H1 (cell line): Measurements from ENCODE around the gene STEAP1B. TPM values are rescaled to one million over a fixed set of nuclear protein-coding genes. Genes with fewer than 3 reads are reported as not detected.
A peak's percentile ranks its signal among the peaks of the same experiment; 100 is the strongest.

Experiments used
- CTCF ChIA-PET: fragments of 300-600 bp; sonication (Branson Sonifier 250); formaldehyde crosslinking; loops from one replicate; lab custom pipeline; 2021; ENCODE audit not compliant: partially characterized antibody; lab: Charles Lee
- POLR2A ChIA-PET: fragments of 300-600 bp; sonication (Branson Sonifier 250); formaldehyde crosslinking; loops from one replicate; lab custom pipeline; 2021; ENCODE audit warnings: inconsistent platforms; ENCODE audit not compliant: partially characterized antibody; lab: Charles Lee
- DNase-seq, 2 experiments: peaks; one replicate each; pipeline versions ENCODE4 v3.0.0 to v3.0.0-alpha.2; 2010 to 2022; ENCODE audit warnings: low spot score in 2 of 2, low read depth in 1 of 2, mixed read lengths in 1 of 2
- FAIRE-seq: peaks from 2 replicates; lab custom pipeline; 2011; peaks lifted over from hg19 to GRCh38; lab: Jason Lieb, UNC
- H2AFZ ChIP-seq: 2 replicates; pipeline ENCODE4 v1.8.1; 2012; ENCODE audit warnings: low read length, inconsistent platforms
- H2AK5ac ChIP-seq: 2 replicates; pipeline ENCODE4 v1.6.1; 2013; ENCODE audit warnings: low read depth, low read length
- H2BK120ac ChIP-seq: replicated peaks from 2 replicates; pipeline ENCODE3; 2013; ENCODE audit warnings: low read depth, low read length, inconsistent platforms
- H2BK12ac ChIP-seq: 2 replicates; pipeline ENCODE4 v1.6.1; 2013; ENCODE audit warnings: low read depth, low read length
- H2BK15ac ChIP-seq: 2 replicates; pipeline ENCODE4 v1.6.1; 2013; ENCODE audit warnings: low read length
- H2BK20ac ChIP-seq: 2 replicates; pipeline ENCODE4 v1.6.1; 2013; ENCODE audit warnings: low read length
- H2BK5ac ChIP-seq: 2 replicates; pipeline ENCODE4 v1.6.1; 2013; ENCODE audit warnings: low read depth, low read length
- H3K14ac ChIP-seq: 2 replicates; pipeline ENCODE4 v1.6.1; 2013; ENCODE audit warnings: inconsistent platforms; ENCODE audit not compliant: insufficient read length
- H3K18ac ChIP-seq: 2 replicates; pipeline ENCODE4 v1.6.1; 2013; ENCODE audit warnings: low read length; ENCODE audit errors: extremely low read depth
- H3K23ac ChIP-seq: 2 replicates; pipeline ENCODE4 v1.6.1; 2013; ENCODE audit warnings: inconsistent platforms; ENCODE audit not compliant: insufficient read length
- H3K23me2 ChIP-seq: 2 replicates; pipeline ENCODE4 v1.6.1; 2013; ENCODE audit warnings: low read depth, low read length
- H3K27ac ChIP-seq: 2 replicates; pipeline ENCODE4 v1.6.1; 2011; ENCODE audit warnings: low read depth, low read length, inconsistent platforms
- H3K27me3 ChIP-seq, 4 experiments: replicated peaks in 1 of 4; 1 replicate in 1 of 4; 2 replicates in 3 of 4; pipeline versions ENCODE4 v1.6.1 to v1.8.1; 2011 to 2013; ENCODE audit warnings: low read length in 3 of 4, mild to moderate bottlenecking in 3 of 4, inconsistent platforms in 2 of 4, mixed read lengths in 2 of 4, moderate library complexity in 1 of 4; ENCODE audit not compliant: control insufficient read depth in 3 of 4, insufficient read depth in 3 of 4; ENCODE audit errors: extremely low read depth in 1 of 4
- H3K36me3 ChIP-seq, 4 experiments: 2 replicates each; pipeline versions ENCODE4 v1.6.1 to v1.8.1; 2011 to 2013; ENCODE audit warnings: mild to moderate bottlenecking in 4 of 4, low read length in 3 of 4, moderate library complexity in 2 of 4, control low read depth in 1 of 4, inconsistent platforms in 1 of 4; ENCODE audit not compliant: insufficient read depth in 4 of 4, control insufficient read depth in 2 of 4
- H3K4ac ChIP-seq: replicated peaks from 2 replicates; pipeline ENCODE3; 2013; ENCODE audit warnings: low read length, low read depth, mixed read lengths, inconsistent platforms; ENCODE audit not compliant: insufficient read length
- H3K4me1 ChIP-seq, 4 experiments: replicated peaks in 1 of 4; 1 replicate in 1 of 4; 2 replicates in 3 of 4; pipeline versions ENCODE4 v1.6.1 to v1.8.1; 2011 to 2013; ENCODE audit warnings: low read length in 3 of 4, inconsistent platforms in 2 of 4, mixed read lengths in 1 of 4; ENCODE audit not compliant: insufficient read depth in 4 of 4, control insufficient read depth in 3 of 4
- H3K4me2 ChIP-seq, 2 experiments: 2 replicates each; pipeline versions ENCODE4 v1.6.1 to v1.8.1; 2011 to 2013; ENCODE audit warnings: low read depth in 2 of 2, low read length in 2 of 2, control low read depth in 1 of 2, inconsistent platforms in 1 of 2, mild to moderate bottlenecking in 1 of 2; ENCODE audit not compliant: insufficient read depth in 1 of 2
- H3K4me3 ChIP-seq, 4 experiments: fragments of 200-600, 300-600 bp in 1 of 4; sonication (generic), shearing (Covaris generic), sonication (Bioruptor Twin) in 1 of 4; 2 replicates each; pipeline versions ENCODE4 v1.5.1 to v1.8.1; 2011 to 2016; ENCODE audit warnings: low read length in 4 of 4, low read depth in 3 of 4, control low read depth in 2 of 4, inconsistent platforms in 2 of 4, mild to moderate bottlenecking in 2 of 4, mixed read lengths in 1 of 4, moderate library complexity in 1 of 4; ENCODE audit not compliant: insufficient read depth in 2 of 4; ENCODE audit errors: extremely low read depth in 1 of 4
- H3K56ac ChIP-seq: replicated peaks from 2 replicates; pipeline ENCODE3; 2013; ENCODE audit warnings: low read depth, mild to moderate bottlenecking, mixed read lengths, low read length, inconsistent platforms; ENCODE audit not compliant: insufficient read length
- H3K79me1 ChIP-seq: 2 replicates; pipeline ENCODE4 v1.6.1; 2013; ENCODE audit warnings: low read depth, low read length, control low read depth
- H3K79me2 ChIP-seq, 2 experiments: 2 replicates each; pipeline versions ENCODE4 v1.6.1 to v1.8.1; 2012 to 2013; ENCODE audit warnings: low read length in 2 of 2, mild to moderate bottlenecking in 2 of 2, inconsistent platforms in 1 of 2; ENCODE audit not compliant: insufficient read depth in 2 of 2, control insufficient read depth in 1 of 2
- H3K9ac ChIP-seq, 4 experiments: replicated peaks in 1 of 4; 1 replicate in 1 of 4; 2 replicates in 3 of 4; pipeline versions ENCODE4 v1.6.1 to v1.8.1; 2011 to 2013; ENCODE audit warnings: low read depth in 3 of 4, low read length in 3 of 4, control low read depth in 2 of 4, mild to moderate bottlenecking in 2 of 4, moderate library complexity in 2 of 4, inconsistent platforms in 1 of 4; ENCODE audit errors: extremely low read depth in 1 of 4
- H3K9me3 ChIP-seq, 2 experiments: 2 replicates each; pipeline versions ENCODE4 v1.6.1 to v1.8.1; 2012 to 2013; ENCODE audit warnings: mild to moderate bottlenecking in 2 of 2, moderate library complexity in 2 of 2, control low read depth in 1 of 2, inconsistent platforms in 1 of 2, low read depth in 1 of 2, low read length in 1 of 2, mixed read lengths in 1 of 2; ENCODE audit not compliant: insufficient read depth in 2 of 2
- H4K20me1 ChIP-seq, 2 experiments: replicated peaks in 1 of 2; 2 replicates each; pipeline versions ENCODE3 to v1.8.1; 2011 to 2013; ENCODE audit warnings: inconsistent platforms in 2 of 2, low read length in 2 of 2, mild to moderate bottlenecking in 1 of 2; ENCODE audit not compliant: insufficient read depth in 2 of 2, control insufficient read depth in 1 of 2
- H4K5ac ChIP-seq: 2 replicates; pipeline ENCODE4 v1.6.1; 2013; ENCODE audit warnings: low read length, low read depth, mixed read lengths, inconsistent platforms; ENCODE audit not compliant: insufficient read length
- H4K8ac ChIP-seq: 2 replicates; pipeline ENCODE4 v1.8.0; 2013; ENCODE audit warnings: mild to moderate bottlenecking, moderate library complexity, low read length, inconsistent platforms; ENCODE audit not compliant: insufficient read depth; ENCODE audit errors: extremely low read depth
- H4K91ac ChIP-seq: replicated peaks from 2 replicates; pipeline ENCODE3; 2013; ENCODE audit warnings: low read length, mixed read lengths, inconsistent platforms; ENCODE audit not compliant: insufficient read length
- BRCA1 ChIP-seq: IDR thresholded peaks from 2 replicates; pipeline ENCODE4 v1.6.1; 2012; ENCODE audit warnings: low read depth, low read length, improper control_type of control experiment
- CTCF ChIP-seq, 3 experiments: IDR thresholded peaks; 1 replicate in 2 of 3; 2 replicates in 1 of 3; pipeline versions ENCODE4 v1.5.1 to v1.6.1; 2011; ENCODE audit warnings: low read length in 3 of 3, mild to moderate bottlenecking in 3 of 3, inconsistent platforms in 2 of 3, low read depth in 1 of 3, moderate library complexity in 1 of 3; ENCODE audit not compliant: insufficient read depth in 1 of 3; ENCODE audit errors: control extremely low read depth in 1 of 3
- HDAC2 ChIP-seq, 2 experiments: fragments of 300-600 bp in 1 of 2; sonication (generic) in 1 of 2; IDR thresholded peaks; 2 replicates each; pipeline ENCODE4 v1.6.1; 2011 to 2012; ENCODE audit warnings: low read depth in 2 of 2, low read length in 2 of 2, mild to moderate bottlenecking in 2 of 2, moderate library complexity in 2 of 2, borderline replicate concordance in 1 of 2, inconsistent platforms in 1 of 2
- JUND ChIP-seq: IDR thresholded peaks from 2 replicates; pipeline ENCODE4 v1.6.1; 2011; ENCODE audit warnings: mild to moderate bottlenecking, improper control_type of control experiment, low read length
- RAD21 ChIP-seq, 2 experiments: IDR thresholded peaks in 1 of 2; conservative IDR thresholded peaks in 1 of 2; 2 replicates each; pipeline ENCODE4 v1.6.1; 2011; ENCODE audit warnings: low read depth in 2 of 2, low read length in 2 of 2, improper control_type of control experiment in 1 of 2, inconsistent platforms in 1 of 2, mild to moderate bottlenecking in 1 of 2, moderate library complexity in 1 of 2
- SP4 ChIP-seq: IDR thresholded peaks from 2 replicates; pipeline ENCODE4 v1.6.1; 2012; ENCODE audit warnings: low read length, inconsistent platforms
- YY1 ChIP-seq: IDR thresholded peaks from 2 replicates; pipeline ENCODE4 v1.6.1; 2011; ENCODE audit warnings: low read depth, mild to moderate bottlenecking, low read length
- WGBS, 2 experiments: shearing (Covaris generic) in 1 of 2; methylation state at CpG; one replicate each; pipeline versions ENCODE4 v1.1.6 to v1.1.7; 2013 to 2015; ENCODE audit warnings: low lambda C conversion rate in 2 of 2, mixed read lengths in 2 of 2, inconsistent platforms in 1 of 2, low coverage in 1 of 2, missing lambda C conversion rate in 1 of 2; ENCODE audit not compliant: insufficient replicate concordance in 2 of 2, insufficient coverage in 1 of 2, insufficient read length in 1 of 2; ENCODE audit errors: extremely low coverage in 1 of 2, missing lambda C conversion rate in 1 of 2; 5-methylcytosine and 5-hydroxymethylcytosine counted together
- polyA plus RNA-seq, 7 experiments: library from polyadenylated mRNA; depleted of rRNA in 3 of 7; stranded (reverse) in 5 of 7; unstranded in 2 of 7; fragments of >200 nt in 5 of 7; fragments of 200-250 nt in 2 of 7; gene quantifications; 1 replicate in 5 of 7; 2 replicates in 1 of 7; 4 replicates in 1 of 7; pipeline versions ENCODE4 v1.2.1 to v1.2.3, GENCODE V29; 2011 to 2013; ENCODE audit warnings: missing spikeins in 2 of 7, mixed read lengths in 2 of 7
- total RNA-seq: library from RNA; stranded (reverse); fragmentation: NEBNext Ultra II Directional; extraction: Animal tissue kit (Norgen Biotek cat#: 25700); gene quantifications from 2 replicates; pipeline ENCODE4 v1.2.1, GENCODE V29; 2021
- TF ChIP-seq, protein P1 (sequence below): IDR thresholded peaks from 2 replicates; pipeline ENCODE4 v1.6.1; 2012; ENCODE audit warnings: inconsistent platforms

The STEAP1B gene
- total and polyA plus RNA-seq, 2 of the 8 experiments (the other 6 are each of a cell fraction or from before 2014, with no cell fraction given), result 5.4 to 8.7 TPM

GRCh38 chr7:22488643-22489462, 11.1 kb downstream of the STEAP1B start:
- Histone ChIP-seq H3K56ac (no peak overlapping the region), H2BK12ac (no peak overlapping the region), H3K27me3 (no peaks in the 10 kb centered on the region), H2BK5ac (no peak overlapping the region), H2AK5ac (no peak overlapping the region), H3K18ac (0 out of 2 replicates have a peak overlapping the region, but pooled peaks have one; percentile 21), H3K4me1 (peaks cover 4 to 10% (median 8%) of the 10 kb centered on the region in 4 experiments; a peak in 6 of 7 replicates), H4K8ac (no peak overlapping the region), H3K23me2 (no peaks in the 10 kb centered on the region), H2BK15ac (no peak overlapping the region), H3K4ac (no peak overlapping the region), H4K20me1 (no peaks in the 10 kb centered on the region), H2BK120ac (no peak overlapping the region), H3K9ac (no peak overlapping the region), H3K27ac (no peak overlapping the region), H3K23ac (no peak overlapping the region), H2BK20ac (no peak overlapping the region; the same call in 1 of the 2 replicates), H3K14ac (no peak overlapping the region), H3K36me3 (no peaks in the 10 kb centered on the region), H3K79me2 (no peaks in the 10 kb centered on the region), H3K4me3 (no peak overlapping the region), H3K9me3 (no peaks in the 10 kb centered on the region), H3K79me1 (no peaks in the 10 kb centered on the region), H4K5ac (no peak overlapping the region), H4K91ac (no peak overlapping the region), H2AFZ (no peak overlapping the region), H3K4me2 (peak overlapping the region in 1 of 2 experiments; percentile 5; a peak in 1 of 4 replicates)
- peak; percentile 95 for FAIRE-seq
- ChIA-PET CTCF (interaction anchor here (0.6 to 1.6 kb wide), 4 partner anchors 116 to 405 kb away, joined by 3 to 11 read pairs (median 4); no protein-coding TSS in a partner anchor), POLR2A (no interaction called here)
- WGBS, 2 experiments, result 33% methylated on average over 10 of the region's 10 CpGs; no CpG with 5 or more reads in 1 of the 2 experiments
- peak; percentile 57 to 87 for DNase-seq
- peak; percentile 46 to 92 (median 90) for TF ChIP-seq CTCF (IDR thresholded peaks at IDR 0.05; ENCODE audit: control extremely low read depth in 1 of 3, insufficient read depth in 1 of 3, low read depth in 1 of 3, low read length in 3 of 3)
- TF ChIP-seq BRCA1, result peak; percentile 38
- no peak for TF ChIP-seq SP4
- TF ChIP-seq, protein P1, sequence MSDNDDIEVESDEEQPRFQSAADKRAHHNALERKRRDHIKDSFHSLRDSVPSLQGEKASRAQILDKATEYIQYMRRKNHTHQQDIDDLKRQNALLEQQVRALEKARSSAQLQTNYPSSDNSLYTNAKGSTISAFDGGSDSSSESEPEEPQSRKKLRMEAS, result peak; percentile 65; the same call in 1 of the 2 replicates
- TF ChIP-seq JUND, result 0 out of 2 replicates have a peak, but pooled peaks have one; percentile 13
- peak; percentile 98 to 99 for TF ChIP-seq RAD21 (IDR thresholded peaks at IDR 0.05 in 1 of 2, conservative IDR thresholded peaks at IDR 0.05 in 1 of 2; ENCODE audit: low read depth in 2 of 2, low read length in 2 of 2)
- TF ChIP-seq YY1, result peak; percentile 69; the same call in 1 of the 2 replicates
- no peak for TF ChIP-seq HDAC2 (IDR thresholded peaks at IDR 0.05; ENCODE audit: borderline replicate concordance in 1 of 2, low read depth in 2 of 2, low read length in 2 of 2)
